ENCODE results near the gene LRRC49.

GRCh38 chr15:71083349-71083748 lies 190.7 kb downstream of the LRRC49 start:
- no peak for TF ChIP-seq REST (IDR thresholded peaks at IDR 0.05; ENCODE audit: insufficient read depth in 1 of 2, low read depth in 2 of 2, low read length in 2 of 2)
- no peak for TF ChIP-seq TAF1 (IDR thresholded peaks at IDR 0.05; ENCODE audit: borderline replicate concordance, insufficient read depth, low read length)
- no peak for TF ChIP-seq SIN3A (IDR thresholded peaks at IDR 0.05; ENCODE audit: borderline replicate concordance, insufficient read depth, low read length)
